SIG-M5 treated with dmso at 0.1 percent for 504 hours (cell line): ENCODE results near the gene PCGF1.
"Not testable (repeated sequence)": the region's sequence is repeated elsewhere in the genome, so short reads cannot be mapped to it uniquely, and the experiment has no call there.

ENCODE experiments used
- DNase-seq: peaks from one replicate; lab custom pipeline; 2025; ENCODE audit not compliant: unreplicated experiment; lab: John Stamatoyannopoulos, UW

The PCGF1 gene

GRCh38 chr2:74499940-74500577 is 7.4 kb downstream of the PCGF1 start:
- DNase-seq, result no peak

GRCh38 chr2:74499267-74499939 is 8.1 kb downstream of the PCGF1 start, which contains the start of gene LBX2:
Gene LBX2, minus strand, starts transcription at chr2:74499603. Its CDS starts 66 bp downstream, at chr2:74499537.
- DNase-seq, result no peak

GRCh38 chr2:74498500-74499266 is 8.8 kb downstream of the PCGF1 start:
- DNase-seq, result peak; percentile 38

GRCh38 chr2:74497777-74498499 is 9.6 kb downstream of the PCGF1 start:
- no peak for DNase-seq

- no peak for DNase-seq
Observed at GRCh38 chr2:74496997-74497776, 10.3 kb downstream of the PCGF1 start.

GRCh38 chr2:74495440-74495839 is 12.1 kb downstream of the PCGF1 start:
- no peak for DNase-seq

- no peak for DNase-seq
Observed at GRCh38 chr2:74493546-74493945, 13.9 kb downstream of the PCGF1 start.

- DNase-seq, result no peak
Observed at GRCh38 chr2:74491648-74492544, 15.6 kb downstream of the PCGF1 start.

- no peak for DNase-seq
Observed at GRCh38 chr2:74489906-74490305, 17.6 kb downstream of the PCGF1 start.

- no peak for DNase-seq
Observed at GRCh38 chr2:74488643-74489481, 18.6 kb downstream of the PCGF1 start.

- DNase-seq, result no peak
Observed at GRCh38 chr2:74486141-74486540, 21.4 kb downstream of the PCGF1 start.

- DNase-seq, result not testable (repeated sequence)
Observed at GRCh38 chr2:74483675-74484164, 23.8 kb downstream of the PCGF1 start.

GRCh38 chr2:74482801-74483674 is 24.5 kb downstream of the PCGF1 start, which contains the start of the genes CCDC142 and TTC31:
Gene CCDC142, minus strand, starts transcription at chr2:74482998. Its CDS starts 161 bp downstream, at chr2:74482837.
Gene TTC31, plus strand, starts transcription at chr2:74483081. Its CDS starts 15 bp downstream, at chr2:74483096.
- DNase-seq, result peak; percentile 96

GRCh38 chr2:74481961-74482800 is 25.3 kb downstream of the PCGF1 start:
- DNase-seq, result peak; percentile 77

GRCh38 chr2:74481431-74481830 is 26.1 kb downstream of the PCGF1 start:
- no peak for DNase-seq

- DNase-seq, result no peak
Observed at GRCh38 chr2:74474899-74475298, 32.6 kb downstream of the PCGF1 start.
